Islet precursor cell (in vitro differentiated cells): ENCODE measurements around the gene ZNF584.
A peak's percentile ranks its signal among the peaks of the same experiment; 100 is the strongest.
"Not testable (repeated sequence)": the region's sequence is repeated elsewhere in the genome, so short reads cannot be mapped to it uniquely, and the experiment has no call there.

ENCODE experiments used
- DNase-seq: peaks from one replicate; pipeline ENCODE4 v3.0.0-alpha.2; 2018

ZNF584 gene

DNA sequence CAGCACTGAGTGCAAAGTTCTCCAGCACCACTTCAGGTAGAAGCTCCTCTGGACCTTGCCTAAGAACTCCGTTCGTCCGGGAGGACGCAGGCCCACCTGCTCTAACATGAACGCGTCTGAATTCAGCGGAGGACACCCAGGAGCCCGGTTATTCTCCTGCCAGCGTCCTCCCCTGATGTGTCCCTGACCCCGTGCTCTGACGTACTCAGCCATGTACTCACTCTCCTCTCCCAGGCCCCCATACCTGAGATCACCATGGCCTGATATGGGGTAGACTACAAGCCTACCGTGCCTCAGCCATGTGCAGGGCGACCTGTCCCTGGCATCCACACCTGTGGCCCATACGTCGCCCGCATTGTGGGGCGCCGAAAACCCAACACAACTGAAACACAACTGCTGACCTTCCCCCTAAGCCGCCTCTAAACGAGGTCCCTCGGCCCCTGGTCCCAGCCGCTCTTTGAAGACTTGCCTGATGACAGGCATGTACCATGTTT is 744 bp upstream of the ZNF584 start:
- DNase-seq: peak; percentile 60

GRCh38 chr19:58409010-58409790 is 751 bp downstream of the ZNF584 start:
- DNase-seq: peak; percentile 65

GRCh38 chr19:58416604-58417003 is 8.2 kb downstream of the ZNF584 start:
- no peak for DNase-seq

- DNase-seq: no peak
Observed at GRCh38 chr19:58417071-58417470, 8.6 kb downstream of the ZNF584 start.

- DNase-seq: no peak
Observed at GRCh38 chr19:58428617-58429016, 20.2 kb downstream of the ZNF584 start.

DNA sequence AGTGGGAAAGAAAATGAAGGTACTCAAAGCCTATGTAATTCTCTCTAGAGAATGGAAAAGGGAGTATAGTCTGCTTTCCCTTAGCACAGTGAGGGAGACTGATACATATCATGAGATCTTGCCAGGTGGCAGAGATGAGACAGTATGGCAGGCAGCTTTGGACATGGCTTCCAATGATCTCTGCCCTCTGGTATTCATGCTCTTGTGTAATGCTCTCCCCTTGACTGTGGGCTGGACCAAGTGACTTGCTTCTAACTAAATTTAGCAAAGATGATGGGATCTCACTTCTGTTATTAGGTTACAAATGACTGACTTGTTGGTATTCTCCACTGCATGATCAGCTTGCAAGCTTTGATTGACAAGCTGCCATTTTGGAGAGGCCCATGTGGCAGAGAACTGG is 21.3 kb downstream of the ZNF584 start:
- no peak for DNase-seq

GRCh38 chr19:58434217-58434616 is 25.8 kb downstream of the ZNF584 start:
- DNase-seq: no peak

- DNase-seq: peak; percentile 56
Observed at GRCh38 chr19:58439576-58440554, 31.4 kb downstream of the ZNF584 start, which contains the start of gene ZNF132. ZNF132 (minus strand) TSS chr19:58440153; CDS start chr19:58439821, 332 bp downstream.

GRCh38 chr19:58440556-58440955 is 32.1 kb downstream of the ZNF584 start:
- no peak for DNase-seq

GRCh38 chr19:58442986-58443385 is 34.5 kb downstream of the ZNF584 start:
- DNase-seq: not testable (repeated sequence)

DNA sequence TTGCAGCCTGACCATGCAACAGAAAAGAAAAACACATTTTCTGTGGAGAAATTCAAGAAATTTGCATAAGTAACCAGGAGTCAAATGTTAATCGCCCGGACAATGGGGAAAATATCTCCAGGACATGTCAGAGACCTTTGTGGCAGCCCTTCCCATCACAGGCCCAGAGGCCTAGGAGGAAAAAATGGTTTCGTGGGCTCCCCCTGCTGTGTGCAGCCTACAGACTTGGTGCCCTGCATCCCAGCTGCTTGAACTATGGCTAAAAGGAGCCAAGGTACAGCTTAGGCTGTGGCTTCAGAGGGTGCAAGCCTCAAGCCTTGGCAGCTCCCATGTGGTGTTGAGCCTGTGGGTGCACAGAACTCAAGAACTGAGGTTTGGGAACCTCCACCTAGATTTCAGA is 40.4 kb downstream of the ZNF584 start:
- DNase-seq: not testable (repeated sequence)

- DNase-seq: not testable (repeated sequence)
Observed at GRCh38 chr19:58449980-58450379, 41.5 kb downstream of the ZNF584 start.

DNA sequence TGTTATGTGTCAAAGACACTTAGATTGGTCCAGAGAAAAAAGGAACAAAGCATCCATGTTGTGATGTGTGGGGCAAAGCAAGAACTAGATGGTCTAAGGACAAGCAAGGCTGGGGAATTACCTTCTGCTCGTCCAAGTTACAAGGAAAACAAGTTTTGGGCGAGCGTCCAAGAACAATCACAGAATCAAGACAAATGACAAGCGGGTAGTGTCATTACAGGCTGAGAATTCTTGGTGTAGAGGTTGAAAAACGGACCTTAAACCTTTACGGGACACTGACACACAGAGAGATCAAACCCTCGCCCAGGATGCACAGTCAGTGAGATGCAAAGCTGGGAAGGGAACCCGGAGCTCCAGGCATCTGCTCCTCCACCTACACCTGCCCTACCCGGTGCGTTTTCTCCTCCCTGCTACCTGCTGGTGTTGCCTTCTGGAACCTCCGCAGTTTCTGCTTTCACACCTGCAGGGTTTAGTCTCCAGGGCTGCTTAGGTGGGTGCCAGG is 42.5 kb downstream of the ZNF584 start:
- DNase-seq: no peak

DNA sequence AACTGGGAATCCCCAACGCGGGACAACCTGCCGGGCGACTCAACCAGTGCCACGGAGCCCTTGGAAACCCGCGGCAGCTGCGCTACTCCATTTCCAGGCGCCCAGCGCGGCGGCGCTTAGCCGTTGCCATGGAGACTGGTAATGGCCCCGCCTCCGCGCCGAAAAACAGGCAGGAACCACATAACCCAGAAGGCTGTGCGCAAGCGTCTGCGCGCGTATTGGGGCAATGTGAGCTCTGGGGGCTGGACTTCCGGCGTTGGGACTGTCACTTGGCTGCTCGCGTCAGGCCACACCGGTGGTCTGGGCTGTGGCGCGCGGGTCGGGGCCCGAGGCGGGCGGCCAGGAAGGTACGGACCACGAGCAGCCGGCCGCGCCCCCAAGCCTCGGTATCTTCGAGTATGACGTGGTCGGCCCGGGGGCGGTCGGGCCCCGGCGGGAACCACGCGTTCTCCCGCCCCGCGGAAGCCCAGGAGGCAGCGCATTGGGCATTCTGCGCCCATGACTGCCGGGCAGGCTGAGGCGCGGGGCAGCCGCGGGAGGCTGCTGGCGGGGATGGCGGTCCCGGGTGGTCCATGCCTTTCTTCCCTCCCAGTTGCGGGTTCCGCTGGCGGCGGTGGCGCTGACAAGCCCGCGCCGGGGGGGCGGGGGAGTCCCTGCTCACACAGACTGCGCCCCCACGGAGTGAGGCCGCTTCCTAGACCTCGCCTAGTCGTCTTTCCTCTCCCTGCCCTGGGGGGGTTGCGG is 43.1 kb downstream of the ZNF584 start, which contains the start of gene ZNF324B:
ZNF324B (plus strand) TSS at position 265 of the 744 bp plus-strand sequence. CDS start 2,080 bp downstream, outside the sequence.
- peak; percentile 98 for DNase-seq

GRCh38 chr19:58453743-58454142 is 45.3 kb downstream of the ZNF584 start:
- no peak for DNase-seq

DNA sequence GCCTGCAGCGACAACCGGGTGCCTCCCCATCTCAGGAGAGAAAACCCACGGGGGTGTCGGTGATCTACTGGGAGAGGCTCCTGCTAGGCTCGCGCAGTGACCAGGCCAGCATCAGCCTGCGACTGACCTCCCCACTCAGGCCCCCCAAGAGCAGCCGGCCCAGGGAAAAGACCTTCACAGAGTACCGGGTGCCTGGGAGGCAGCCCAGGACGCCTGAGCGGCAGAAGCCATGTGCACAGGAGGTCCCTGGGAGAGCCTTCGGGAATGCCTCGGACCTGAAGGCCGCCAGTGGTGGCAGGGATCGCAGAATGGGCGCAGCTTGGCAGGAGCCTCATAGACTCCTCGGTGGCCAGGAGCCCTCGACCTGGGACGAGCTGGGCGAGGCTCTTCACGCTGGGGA is 46.9 kb downstream of the ZNF584 start:
- DNase-seq: no peak

DNA sequence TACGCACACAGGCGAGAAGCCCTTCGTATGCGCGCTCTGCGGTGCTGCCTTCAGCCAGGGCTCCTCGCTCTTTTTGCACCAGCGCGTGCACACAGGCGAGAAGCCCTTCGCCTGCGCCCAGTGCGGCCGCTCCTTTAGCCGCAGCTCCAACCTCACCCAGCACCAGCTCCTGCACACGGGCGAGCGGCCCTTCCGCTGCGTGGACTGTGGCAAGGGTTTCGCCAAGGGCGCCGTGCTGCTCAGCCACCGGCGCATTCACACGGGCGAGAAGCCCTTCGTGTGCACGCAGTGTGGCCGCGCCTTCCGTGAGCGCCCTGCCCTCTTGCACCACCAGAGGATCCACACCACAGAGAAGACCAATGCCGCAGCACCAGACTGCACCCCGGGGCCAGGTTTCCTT is 47.7 kb downstream of the ZNF584 start:
- DNase-seq: no peak

DNA sequence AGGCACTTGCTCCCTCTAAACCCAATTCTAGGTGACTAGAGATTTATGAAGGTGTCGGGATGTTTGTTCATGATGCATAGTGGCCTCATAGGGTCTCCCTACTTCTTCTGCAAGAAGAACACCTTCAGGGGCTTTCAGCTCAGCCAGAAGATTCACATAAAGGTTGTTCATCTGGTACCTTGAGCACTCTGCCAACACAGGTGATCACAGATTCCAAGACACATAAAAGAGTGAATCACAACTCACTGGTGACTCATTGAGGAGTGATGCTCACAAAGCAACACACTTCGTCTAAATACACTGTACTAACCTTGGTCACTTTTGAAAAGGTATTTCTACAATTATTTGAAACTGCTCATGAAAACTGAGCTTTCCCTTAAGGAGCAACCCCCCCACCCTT is 51.6 kb downstream of the ZNF584 start:
- DNase-seq: no peak

- DNase-seq: no peak
Observed at GRCh38 chr19:58466089-58466759, 57.8 kb downstream of the ZNF584 start.

GRCh38 chr19:58466760-58467589 is 58.5 kb downstream of the ZNF584 start, which contains the start of gene ZNF324:
ZNF324 (plus strand) TSS chr19:58467080; CDS start chr19:58469186, 2,106 bp downstream.
- peak; percentile 99 for DNase-seq
